Measurements from ENCODE around the gene SLC38A6.
"Not testable (repeated sequence)": the region's sequence is repeated elsewhere in the genome, so short reads cannot be mapped to it uniquely, and the experiment has no call there.

The SLC38A6 gene

GRCh38 chr14:61063461-61063860 is 82.4 kb downstream of the SLC38A6 start:
- no peak for DNase-seq

- DNase-seq: no peak
Measured at GRCh38 chr14:61064210-61064609, 83.2 kb downstream of the SLC38A6 start.

GRCh38 chr14:61064856-61065255 is 83.8 kb downstream of the SLC38A6 start:
- DNase-seq: no peak

GRCh38 chr14:61065656-61066055 is 84.6 kb downstream of the SLC38A6 start:
- no peak for DNase-seq

GRCh38 chr14:61072442-61072841 is 91.4 kb downstream of the SLC38A6 start:
- DNase-seq: not testable (repeated sequence)

GRCh38 chr14:61074852-61075251 is 93.8 kb downstream of the SLC38A6 start:
- DNase-seq: no peak

- DNase-seq: no peak
Measured at GRCh38 chr14:61076556-61076955, 95.5 kb downstream of the SLC38A6 start.

- DNase-seq: no peak
Measured at GRCh38 chr14:61077437-61077836, 96.4 kb downstream of the SLC38A6 start.

- no peak for DNase-seq
Measured at GRCh38 chr14:61077951-61078720, 97.1 kb downstream of the SLC38A6 start.

GRCh38 chr14:61080591-61081010 is 99.6 kb downstream of the SLC38A6 start:
- DNase-seq: no peak

- DNase-seq: no peak
Measured at GRCh38 chr14:61088081-61088480, 107.0 kb downstream of the SLC38A6 start.

- DNase-seq: no peak
Measured at GRCh38 chr14:61089126-61089750, 108.2 kb downstream of the SLC38A6 start.

- DNase-seq: no peak
Measured at GRCh38 chr14:61090432-61091216, 109.6 kb downstream of the SLC38A6 start.

GRCh38 chr14:61091657-61092273 is 110.7 kb downstream of the SLC38A6 start:
- DNase-seq: no peak

GRCh38 chr14:61098096-61098495 is 117.1 kb downstream of the SLC38A6 start:
- DNase-seq: not testable (repeated sequence)

GRCh38 chr14:61098721-61099120 is 117.7 kb downstream of the SLC38A6 start:
- no peak for DNase-seq

GRCh38 chr14:61099216-61099835 is 118.3 kb downstream of the SLC38A6 start:
- DNase-seq: no peak

- no peak for DNase-seq
Measured at GRCh38 chr14:61101803-61102548, 120.9 kb downstream of the SLC38A6 start.
